ENCODE measurements around the gene KDELR1. TPM values are rescaled to one million over a fixed set of nuclear protein-coding genes. Genes with fewer than 3 reads are reported as not detected.
"Not testable (repeated sequence)": the region's sequence is repeated elsewhere in the genome, so short reads cannot be mapped to it uniquely, and the experiment has no call there.

The KDELR1 gene
- total and polyA plus RNA-seq, 2 experiments from 2014 or later = 159 to 186 TPM

- Histone ChIP-seq H3K9me3 (ENCODE audit: low read depth) (no peaks in the 10 kb centered on the region), H3K4me3 (peak within 1 kb of the TSS; percentile 37), H3K36me3 (peaks cover 6% of the 10 kb centered on the region), H3K4me1 (ENCODE audit: low read depth) (peaks cover 17% of the 10 kb centered on the region), H3K27me3 (peaks cover 19% of the 10 kb centered on the region), H3K27ac (no peak within 1 kb of the TSS)
- DNase-seq (ENCODE audit: low read depth in 1 of 2, low spot score in 1 of 2) = peak; percentile 47 to 62
- no peak for TF ChIP-seq CTCF (IDR thresholded peaks at IDR 0.05; ENCODE audit: low read depth, low read length)
These were observed 2.4 kb upstream of the KDELR1 start, which contains the start of gene GRIN2D for GRCh38 chr19:48393559-48394330. GRIN2D (plus strand) TSS chr19:48393668; CDS start chr19:48398393, 4,725 bp downstream.

- H3K4me1 ChIP-seq (ENCODE audit: low read depth) = peaks cover 17% of the 10 kb centered on the region
- no peak overlapping the region for H3K27ac ChIP-seq
- no peak for TF ChIP-seq CTCF (IDR thresholded peaks at IDR 0.05; ENCODE audit: low read depth, low read length)
- H3K27me3 ChIP-seq = peaks cover 18% of the 10 kb centered on the region
- peak overlapping the region; percentile 37 for H3K4me3 ChIP-seq
- DNase-seq (ENCODE audit: low read depth in 1 of 2, low spot score in 1 of 2) = no peak
- H3K36me3 ChIP-seq = peaks cover 9% of the 10 kb centered on the region
- H3K9me3 ChIP-seq (ENCODE audit: low read depth) = no peaks in the 10 kb centered on the region
These were observed 1.7 kb upstream of the KDELR1 start for GRCh38 chr19:48392860-48393558.

GRCh38 chr19:48392006-48392344 is 624 bp upstream of the KDELR1 start:
- H3K27ac ChIP-seq; DNase-seq (ENCODE audit: low read depth in 1 of 2, low spot score in 1 of 2); H3K4me3 ChIP-seq; H3K27me3 ChIP-seq; H3K9me3 ChIP-seq (ENCODE audit: low read depth): not testable (repeated sequence)
- H3K4me1 ChIP-seq (ENCODE audit: low read depth) = peaks cover 17% of the 10 kb centered on the region
- H3K36me3 ChIP-seq = peaks cover 18% of the 10 kb centered on the region

- TF ChIP-seq CTCF (IDR thresholded peaks at IDR 0.05; ENCODE audit: low read depth, low read length) = peak; percentile 70
These were observed 907 bp downstream of the KDELR1 start for GRCh38 chr19:48390188-48391099.

GRCh38 chr19:48386981-48387380 is 4.4 kb downstream of the KDELR1 start:
- Histone ChIP-seq H3K27me3 (no peaks in the 10 kb centered on the region), H3K36me3 (peaks cover 48% of the 10 kb centered on the region), H3K27ac (no peak overlapping the region), H3K9me3 (ENCODE audit: low read depth) (no peaks in the 10 kb centered on the region), H3K4me3 (no peak overlapping the region), H3K4me1 (ENCODE audit: low read depth) (peaks cover 3% of the 10 kb centered on the region)
- DNase-seq (ENCODE audit: low read depth in 1 of 2, low spot score in 1 of 2) = no peak
- TF ChIP-seq CTCF (IDR thresholded peaks at IDR 0.05; ENCODE audit: low read depth, low read length) = no peak

More at GRCh38 chr19:48390188-48391099, 907 bp downstream of the KDELR1 start:
- peak; percentile 72 to 77 for DNase-seq (ENCODE audit: low read depth in 1 of 2, low spot score in 1 of 2)
- no peaks in the 10 kb centered on the region for H3K9me3 ChIP-seq (ENCODE audit: low read depth)
- H3K36me3 ChIP-seq = peaks cover 22% of the 10 kb centered on the region
- H3K4me1 ChIP-seq (ENCODE audit: low read depth) = peaks cover 12% of the 10 kb centered on the region
- H3K27ac ChIP-seq = peak overlapping the region; percentile 90
- peak overlapping the region; percentile 70 for H3K4me3 ChIP-seq
- peaks cover 9% of the 10 kb centered on the region for H3K27me3 ChIP-seq
